A673 (cell line): Measurements from ENCODE around the gene FHL1.

Experiments used
- EZH2 ChIP-seq: fragments of 200-600 bp; sonication (generic); IDR thresholded peaks from 2 replicates; pipeline ENCODE4 v1.6.1; 2017; ENCODE audit warnings: borderline replicate concordance, low read depth, mild to moderate bottlenecking, mixed read lengths, antibody characterized with exemption, low read length; ENCODE audit not compliant: poor library complexity, severe bottlenecking
- TF ChIP-seq, protein P1 (sequence below): fragments of 300-800, 200-600 bp; sonication (generic); conservative IDR thresholded peaks from 2 replicates; pipeline ENCODE4 v1.5.1; 2017; ENCODE audit warnings: low read depth, mild to moderate bottlenecking, antibody characterized with exemption, low read length, moderate library complexity, mixed read lengths

- TF ChIP-seq, protein P1, sequence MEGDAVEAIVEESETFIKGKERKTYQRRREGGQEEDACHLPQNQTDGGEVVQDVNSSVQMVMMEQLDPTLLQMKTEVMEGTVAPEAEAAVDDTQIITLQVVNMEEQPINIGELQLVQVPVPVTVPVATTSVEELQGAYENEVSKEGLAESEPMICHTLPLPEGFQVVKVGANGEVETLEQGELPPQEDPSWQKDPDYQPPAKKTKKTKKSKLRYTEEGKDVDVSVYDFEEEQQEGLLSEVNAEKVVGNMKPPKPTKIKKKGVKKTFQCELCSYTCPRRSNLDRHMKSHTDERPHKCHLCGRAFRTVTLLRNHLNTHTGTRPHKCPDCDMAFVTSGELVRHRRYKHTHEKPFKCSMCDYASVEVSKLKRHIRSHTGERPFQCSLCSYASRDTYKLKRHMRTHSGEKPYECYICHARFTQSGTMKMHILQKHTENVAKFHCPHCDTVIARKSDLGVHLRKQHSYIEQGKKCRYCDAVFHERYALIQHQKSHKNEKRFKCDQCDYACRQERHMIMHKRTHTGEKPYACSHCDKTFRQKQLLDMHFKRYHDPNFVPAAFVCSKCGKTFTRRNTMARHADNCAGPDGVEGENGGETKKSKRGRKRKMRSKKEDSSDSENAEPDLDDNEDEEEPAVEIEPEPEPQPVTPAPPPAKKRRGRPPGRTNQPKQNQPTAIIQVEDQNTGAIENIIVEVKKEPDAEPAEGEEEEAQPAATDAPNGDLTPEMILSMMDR = no peak
- no peak for TF ChIP-seq EZH2
Measured at GRCh38 chrX:136112778-136113177, 34.6 kb upstream of the FHL1 start.
